22Rv1 (cell line): ENCODE results near the gene CYREN.

Source experiments
- CTCF ChIP-seq: fragments of 450-650 bp; IDR thresholded peaks from 2 replicates; pipeline ENCODE4 v1.5.1; 2017; ENCODE audit warnings: mild to moderate bottlenecking
- ZFX ChIP-seq: fragments of 450-650 bp; IDR thresholded peaks from 2 replicates; pipeline ENCODE4 v1.6.1; 2017; ENCODE audit warnings: antibody characterized with exemption, borderline replicate concordance

- no peak for TF ChIP-seq CTCF
- TF ChIP-seq ZFX: no peak
Measured at GRCh38 chr7:135143885-135144668, 26.4 kb downstream of the CYREN start.
